HG03432 (cell line): ENCODE measurements around the gene CALCB.

Experiments
- ATAC-seq: cut with Tn5 transposase; IDR thresholded peaks from one replicate; pipeline ENCODE4 v1.9.1; 2021; ENCODE audit warnings: mild to moderate bottlenecking, moderate library complexity; ENCODE audit not compliant: unreplicated experiment

Gene CALCB

GRCh38 chr11:15074206-15075161 is 1.1 kb downstream of the CALCB start:
- ATAC-seq = peak; percentile 94

GRCh38 chr11:15075162-15075526 is 1.8 kb downstream of the CALCB start:
- no peak for ATAC-seq

GRCh38 chr11:15091175-15091574 is 17.8 kb downstream of the CALCB start:
- ATAC-seq = no peak

GRCh38 chr11:15091625-15092024 is 18.2 kb downstream of the CALCB start:
- ATAC-seq = no peak

GRCh38 chr11:15093432-15093831 is 20.0 kb downstream of the CALCB start:
- ATAC-seq = peak; percentile 71

GRCh38 chr11:15095736-15096228 is 22.4 kb downstream of the CALCB start:
- no peak for ATAC-seq

GRCh38 chr11:15097411-15097810 is 24.0 kb downstream of the CALCB start:
- no peak for ATAC-seq

GRCh38 chr11:15099267-15099666 is 25.9 kb downstream of the CALCB start:
- no peak for ATAC-seq

GRCh38 chr11:15101072-15101709 is 27.8 kb downstream of the CALCB start:
- peak; percentile 86 for ATAC-seq

- no peak for ATAC-seq
Measured at GRCh38 chr11:15104166-15104565, 30.8 kb downstream of the CALCB start.

GRCh38 chr11:15106201-15106965 is 33.0 kb downstream of the CALCB start:
- no peak for ATAC-seq

- ATAC-seq = peak; percentile 62
Measured at GRCh38 chr11:15107730-15108515, 34.5 kb downstream of the CALCB start.

- ATAC-seq = no peak
Measured at GRCh38 chr11:15108592-15109130, 35.3 kb downstream of the CALCB start.

- ATAC-seq = no peak
Measured at GRCh38 chr11:15109602-15110001, 36.2 kb downstream of the CALCB start.

- no peak for ATAC-seq
Measured at GRCh38 chr11:15111215-15111614, 37.8 kb downstream of the CALCB start.

GRCh38 chr11:15112131-15112541 is 38.7 kb downstream of the CALCB start:
- ATAC-seq = no peak

- peak; percentile 92 for ATAC-seq
Measured at GRCh38 chr11:15113381-15113780, 40.0 kb downstream of the CALCB start.

- ATAC-seq = no peak
Measured at GRCh38 chr11:15114501-15115475, 41.4 kb downstream of the CALCB start, which contains the start of gene INSC. TSS of gene INSC (plus strand) at chr11:15114923. CDS start at chr11:15149175, 34,252 bp downstream.

GRCh38 chr11:15115686-15116085 is 42.3 kb downstream of the CALCB start:
- no peak for ATAC-seq
